ENCODE measurements around the gene CASP3. TPM values are rescaled to one million over a fixed set of nuclear protein-coding genes. Genes with fewer than 3 reads are reported as not detected.

Gene CASP3
- total RNA-seq, 1 experiment from 2014 or later, result 13.2 TPM

DNA sequence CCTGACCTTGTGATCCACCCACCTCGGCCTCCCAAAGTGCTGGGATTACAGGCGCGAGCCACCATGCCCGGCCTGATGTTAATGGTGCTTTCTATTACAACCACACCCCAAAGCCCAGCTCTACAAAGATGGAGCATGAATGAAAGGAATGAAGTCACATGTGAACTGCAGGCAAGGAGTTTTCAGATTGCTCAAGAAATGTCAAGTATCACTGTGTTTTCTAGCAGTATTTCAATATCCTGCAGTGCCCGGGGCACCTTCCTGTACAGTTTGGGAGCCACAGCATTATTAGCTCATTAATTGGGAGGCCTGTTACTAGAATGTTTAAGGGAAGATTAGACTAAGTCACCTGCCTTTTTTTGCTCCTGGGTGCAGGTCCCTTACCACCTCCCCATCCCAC lies 40.4 kb upstream of the CASP3 start:
- ChIA-PET CTCF (no interaction called here), POLR2A (ENCODE audit: unreplicated experiment) (no interaction called here)
- Histone ChIP-seq H3K27me3 (ENCODE audit: low read length) (no peaks in the 10 kb centered on the region), H2AFZ (ENCODE audit: low read length) (no peak overlapping the region), H3K9me3 (ENCODE audit: low read length) (no peaks in the 10 kb centered on the region), H3K79me2 (ENCODE audit: low read length) (no peaks in the 10 kb centered on the region), H4K20me1 (ENCODE audit: low read length) (no peaks in the 10 kb centered on the region), H3K27ac (ENCODE audit: low read length) (no peak overlapping the region), H3K9ac (ENCODE audit: low read length) (no peak overlapping the region), H3K36me3 (ENCODE audit: low read depth, low read length) (peaks cover 8% of the 10 kb centered on the region), H3K4me2 (ENCODE audit: low read length) (no peak overlapping the region), H3K4me3 (ENCODE audit: low read length) (no peak overlapping the region), H3K9me2 (replicated peaks; ENCODE audit: low read length) (no peaks in the 10 kb centered on the region), H3K4me1 (ENCODE audit: insufficient read depth, low read length) (peaks cover 15% of the 10 kb centered on the region), H3F3A (ENCODE audit: low read length, unreplicated experiment) (no peaks in the 10 kb centered on the region)
- DNase-seq (no peak), ATAC-seq (no peak)
- TF ChIP-seq, protein P1, sequence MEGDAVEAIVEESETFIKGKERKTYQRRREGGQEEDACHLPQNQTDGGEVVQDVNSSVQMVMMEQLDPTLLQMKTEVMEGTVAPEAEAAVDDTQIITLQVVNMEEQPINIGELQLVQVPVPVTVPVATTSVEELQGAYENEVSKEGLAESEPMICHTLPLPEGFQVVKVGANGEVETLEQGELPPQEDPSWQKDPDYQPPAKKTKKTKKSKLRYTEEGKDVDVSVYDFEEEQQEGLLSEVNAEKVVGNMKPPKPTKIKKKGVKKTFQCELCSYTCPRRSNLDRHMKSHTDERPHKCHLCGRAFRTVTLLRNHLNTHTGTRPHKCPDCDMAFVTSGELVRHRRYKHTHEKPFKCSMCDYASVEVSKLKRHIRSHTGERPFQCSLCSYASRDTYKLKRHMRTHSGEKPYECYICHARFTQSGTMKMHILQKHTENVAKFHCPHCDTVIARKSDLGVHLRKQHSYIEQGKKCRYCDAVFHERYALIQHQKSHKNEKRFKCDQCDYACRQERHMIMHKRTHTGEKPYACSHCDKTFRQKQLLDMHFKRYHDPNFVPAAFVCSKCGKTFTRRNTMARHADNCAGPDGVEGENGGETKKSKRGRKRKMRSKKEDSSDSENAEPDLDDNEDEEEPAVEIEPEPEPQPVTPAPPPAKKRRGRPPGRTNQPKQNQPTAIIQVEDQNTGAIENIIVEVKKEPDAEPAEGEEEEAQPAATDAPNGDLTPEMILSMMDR (conservative IDR thresholded peaks at IDR 0.05; ENCODE audit: low read depth, low read length), result no peak
- TF ChIP-seq EZH2 (IDR thresholded peaks at IDR 0.05; ENCODE audit: low read length, unreplicated experiment) (no peak), EZH2phosphoT487 (IDR thresholded peaks at IDR 0.05; ENCODE audit: borderline replicate concordance, low read length) (no peak)
- BruUV-seq (replicated peaks), result no TSS peak
- intact Hi-C loops (cut with micrococcal nuclease), result no loop called here

DNA sequence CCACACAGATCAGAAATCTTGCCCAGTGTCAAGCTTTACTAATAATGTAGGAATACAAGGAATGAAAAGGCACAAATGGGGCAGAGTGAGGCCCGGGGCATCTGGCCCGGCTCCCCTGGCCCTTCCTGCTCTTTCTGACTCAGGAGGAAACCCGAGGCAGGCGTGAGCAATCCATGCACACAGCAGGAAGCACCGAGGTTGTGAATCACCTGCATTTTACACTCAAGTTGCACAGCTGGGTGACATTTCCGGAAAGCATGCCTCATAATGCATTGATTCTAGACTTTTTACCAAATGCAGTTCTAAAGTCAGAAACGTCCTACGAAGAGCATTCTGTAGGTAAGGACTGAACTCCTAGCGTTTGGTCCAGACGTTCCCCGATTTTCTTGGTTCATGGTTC lies 39.2 kb upstream of the CASP3 start:
- CTCF ChIA-PET, result no interaction called here

DNA sequence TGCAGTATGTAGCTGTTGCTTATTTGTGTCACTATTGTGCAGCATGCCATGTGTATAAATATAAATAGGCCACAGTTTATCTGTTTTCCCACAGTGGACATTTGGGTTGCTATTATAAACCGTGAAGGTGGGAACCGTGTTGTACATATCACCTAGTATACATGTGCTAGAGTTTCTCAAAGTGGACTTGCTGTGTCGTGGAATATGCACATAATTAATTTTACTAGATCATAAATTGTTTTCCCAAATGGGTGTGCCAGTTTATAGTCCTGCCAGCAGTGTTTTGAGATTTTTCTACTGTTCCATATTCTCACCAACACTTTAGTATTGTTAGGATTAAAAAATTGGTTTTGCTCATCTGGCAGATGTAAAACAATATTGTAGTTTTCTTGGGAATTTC lies 38.8 kb upstream of the CASP3 start:
- H3K36me3 ChIP-seq (ENCODE audit: low read depth, low read length), result no peaks in the 10 kb centered on the region
- CTCF ChIA-PET, result no interaction called here
- peak overlapping the region; percentile 37 for H3K9ac ChIP-seq (ENCODE audit: low read length)
- H2AFZ ChIP-seq (ENCODE audit: low read length), result peak overlapping the region; percentile 59; the same call in 1 of the 2 replicates
- POLR2A ChIA-PET (ENCODE audit: unreplicated experiment), result no interaction called here
- no peaks in the 10 kb centered on the region for H3K9me2 ChIP-seq (replicated peaks; ENCODE audit: low read length)
- intact Hi-C loops (cut with micrococcal nuclease), result loop anchor here (1.0 kb wide), 2 partner anchors 39 to 46 kb away; partner anchors contain the start of genes CASP3, CENPU and PRIMPOL
- H3K27ac ChIP-seq (ENCODE audit: low read length), result peak overlapping the region; percentile 81
- no peak overlapping the region for H3K4me3 ChIP-seq (ENCODE audit: low read length)
- TF ChIP-seq, protein P1 (conservative IDR thresholded peaks at IDR 0.05; ENCODE audit: low read depth, low read length), result no peak
- H3K9me3 ChIP-seq (ENCODE audit: low read length), result no peaks in the 10 kb centered on the region
- peak overlapping the region; percentile 63 for H3K4me2 ChIP-seq (ENCODE audit: low read length)
- ATAC-seq, result peak; percentile 44
- H3K4me1 ChIP-seq (ENCODE audit: insufficient read depth, low read length), result peaks cover 15% of the 10 kb centered on the region
- H3F3A ChIP-seq (ENCODE audit: low read length, unreplicated experiment), result no peaks in the 10 kb centered on the region
- no peaks in the 10 kb centered on the region for H3K27me3 ChIP-seq (ENCODE audit: low read length)
- BruUV-seq (replicated peaks), result no TSS peak
- H3K79me2 ChIP-seq (ENCODE audit: low read length), result no peaks in the 10 kb centered on the region
- no peak for DNase-seq
- H4K20me1 ChIP-seq (ENCODE audit: low read length), result no peaks in the 10 kb centered on the region

More for the DNA sequence above, 39.2 kb upstream of the CASP3 start:
- Histone ChIP-seq H2AFZ (ENCODE audit: low read length) (peak overlapping the region; percentile 59), H4K20me1 (ENCODE audit: low read length) (no peaks in the 10 kb centered on the region), H3K27ac (ENCODE audit: low read length) (peak overlapping the region; percentile 81), H3K79me2 (ENCODE audit: low read length) (no peaks in the 10 kb centered on the region), H3K27me3 (ENCODE audit: low read length) (no peaks in the 10 kb centered on the region), H3K4me2 (ENCODE audit: low read length) (peak overlapping the region; percentile 63), H3K4me1 (ENCODE audit: insufficient read depth, low read length) (peaks cover 15% of the 10 kb centered on the region), H3K9ac (ENCODE audit: low read length) (peak overlapping the region; percentile 37), H3K9me2 (replicated peaks; ENCODE audit: low read length) (no peaks in the 10 kb centered on the region), H3K36me3 (ENCODE audit: low read depth, low read length) (no peaks in the 10 kb centered on the region), H3F3A (ENCODE audit: low read length, unreplicated experiment) (no peaks in the 10 kb centered on the region), H3K4me3 (ENCODE audit: low read length) (no peak overlapping the region), H3K9me3 (ENCODE audit: low read length) (no peaks in the 10 kb centered on the region)
- ATAC-seq (peak; percentile 99), DNase-seq (peak; percentile 90)
- POLR2A ChIA-PET (ENCODE audit: unreplicated experiment), result no interaction called here
- intact Hi-C loops (cut with micrococcal nuclease), result loop anchor here (1.0 kb wide), 2 partner anchors 39 to 46 kb away; partner anchors contain the start of genes CASP3, CENPU and PRIMPOL
- TF ChIP-seq, protein P1 (conservative IDR thresholded peaks at IDR 0.05; ENCODE audit: low read depth, low read length), result no peak
- TF ChIP-seq EZH2phosphoT487 (IDR thresholded peaks at IDR 0.05; ENCODE audit: borderline replicate concordance, low read length) (no peak), EZH2 (IDR thresholded peaks at IDR 0.05; ENCODE audit: low read length, unreplicated experiment) (no peak)
- BruUV-seq (replicated peaks), result no TSS peak
